GM03348 (cell line): Measurements from ENCODE around the gene SHISA9.

Experiments
- DNase-seq: peaks from one replicate; pipeline ENCODE4 v3.0.0; 2012; ENCODE audit warnings: low spot score

Gene SHISA9

DNA sequence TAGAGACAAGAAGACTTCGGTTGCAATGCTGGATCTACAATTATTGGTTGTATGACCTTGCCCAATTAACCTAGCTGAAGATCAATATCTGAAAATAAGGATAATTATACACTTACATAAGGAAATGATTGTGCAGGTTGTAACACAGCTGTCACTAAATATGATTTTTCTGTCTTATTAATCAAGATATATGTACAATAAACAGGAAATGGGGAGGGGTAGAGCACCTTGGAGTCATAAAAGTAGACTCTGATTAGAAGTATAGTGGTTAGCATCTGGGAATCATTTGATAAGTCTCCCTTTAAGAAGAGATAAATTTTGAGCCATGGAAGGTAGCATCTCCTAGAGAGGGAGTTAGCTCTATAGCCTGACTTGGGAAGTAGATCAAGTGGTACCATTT lies 369.2 kb downstream of the SHISA9 start:
- DNase-seq: no peak

DNA sequence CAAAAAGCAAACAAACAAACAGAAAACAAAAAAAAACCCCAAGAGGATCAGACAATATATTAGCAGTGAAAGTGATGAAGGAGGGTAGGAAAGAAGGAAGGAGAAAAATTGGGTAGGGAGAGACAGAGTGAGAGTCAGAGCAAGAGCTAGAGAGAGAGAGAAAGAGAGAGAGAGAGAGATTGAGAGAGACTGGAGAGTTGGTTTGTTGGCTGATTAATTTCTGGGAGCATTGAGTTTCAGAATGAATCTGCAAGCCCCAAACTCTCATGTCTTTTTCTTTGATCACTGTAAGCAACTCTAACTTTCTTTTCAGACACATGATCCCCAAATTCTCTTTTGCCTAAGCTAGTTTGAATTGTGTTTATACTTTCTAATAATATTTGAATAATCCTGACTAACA lies 388.1 kb downstream of the SHISA9 start:
- DNase-seq: no peak
